HG03196 (cell line): Measurements from ENCODE around the gene AK1.

Experiments
- ATAC-seq: cut with Tn5 transposase; IDR thresholded peaks from one replicate; pipeline ENCODE4 v1.9.1; 2021; ENCODE audit not compliant: unreplicated experiment

The AK1 gene

DNA sequence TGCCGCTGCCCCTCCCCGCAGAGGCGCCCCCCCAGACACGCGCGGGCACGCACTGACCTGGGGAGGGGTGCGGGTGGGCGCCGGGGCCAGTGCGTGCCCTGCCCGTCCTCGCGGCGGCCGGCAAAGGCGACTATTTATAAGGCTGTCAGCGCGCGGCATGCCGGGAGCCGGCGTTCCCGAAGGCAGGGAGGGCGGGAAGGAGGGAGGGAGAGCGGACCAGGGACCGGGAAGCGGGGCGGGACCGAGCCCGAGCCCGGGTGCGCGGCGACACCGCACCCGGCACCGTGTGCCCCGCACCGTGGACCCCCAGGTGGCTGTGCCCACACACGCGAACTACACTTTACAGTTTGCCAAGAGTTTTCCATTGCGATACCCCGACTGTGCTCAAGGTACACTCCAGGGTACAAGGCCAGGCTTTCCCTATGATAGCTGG lies at the start of gene AK1:
Gene AK1 (minus strand): TSS at position 110 of the 433 bp plus-strand sequence. CDS start 3,058 bp downstream, outside the sequence.
- no peak for ATAC-seq

GRCh38 chr9:127926906-127927200 lies 49.4 kb upstream of the AK1 start:
- ATAC-seq, result no peak

DNA sequence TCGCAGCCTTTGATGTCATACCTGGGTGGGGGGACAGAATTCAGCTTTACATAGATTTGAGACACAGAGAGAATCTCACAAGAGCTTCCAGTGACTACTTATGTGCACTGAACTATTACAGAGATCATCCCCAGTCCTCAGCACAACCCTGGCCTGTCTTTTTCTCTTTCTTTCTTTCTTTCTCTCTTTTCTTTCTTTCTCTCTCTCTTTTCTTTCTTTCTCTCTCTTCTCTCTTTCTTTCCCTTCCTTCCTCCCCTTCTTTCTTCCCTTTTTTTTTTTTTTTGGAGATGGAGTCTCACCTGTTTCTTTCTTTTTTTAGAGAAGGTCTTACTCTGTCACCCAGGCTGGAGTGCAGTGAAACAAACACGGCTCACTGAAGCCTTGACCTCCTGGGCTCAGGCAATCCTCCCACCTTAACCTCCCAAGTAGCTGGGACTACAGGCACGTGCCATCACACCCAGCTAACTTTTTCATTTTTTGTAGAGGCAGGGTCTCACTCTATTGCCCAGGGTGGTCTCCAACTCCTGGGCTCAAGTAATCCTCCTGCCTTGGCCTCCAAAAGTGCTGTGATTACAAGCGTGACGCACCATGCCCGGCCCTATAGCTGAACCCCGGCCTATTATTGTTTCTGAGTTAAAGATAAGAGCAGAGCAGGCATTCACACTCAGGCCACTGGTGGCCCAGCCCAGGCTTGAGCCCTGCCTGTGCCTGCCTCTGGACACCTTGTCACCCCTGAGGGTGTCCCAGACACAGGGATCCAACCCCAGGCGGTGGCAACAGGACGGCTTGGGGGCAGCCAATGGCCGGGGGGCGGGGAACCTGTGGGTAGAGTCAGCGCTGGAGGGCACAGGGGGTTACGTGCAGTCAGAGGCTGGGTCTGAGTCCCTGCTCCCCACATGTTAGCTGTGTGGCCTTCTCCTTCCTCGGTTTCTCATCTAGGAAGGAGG lies 48.8 kb upstream of the AK1 start:
- ATAC-seq, result no peak

DNA sequence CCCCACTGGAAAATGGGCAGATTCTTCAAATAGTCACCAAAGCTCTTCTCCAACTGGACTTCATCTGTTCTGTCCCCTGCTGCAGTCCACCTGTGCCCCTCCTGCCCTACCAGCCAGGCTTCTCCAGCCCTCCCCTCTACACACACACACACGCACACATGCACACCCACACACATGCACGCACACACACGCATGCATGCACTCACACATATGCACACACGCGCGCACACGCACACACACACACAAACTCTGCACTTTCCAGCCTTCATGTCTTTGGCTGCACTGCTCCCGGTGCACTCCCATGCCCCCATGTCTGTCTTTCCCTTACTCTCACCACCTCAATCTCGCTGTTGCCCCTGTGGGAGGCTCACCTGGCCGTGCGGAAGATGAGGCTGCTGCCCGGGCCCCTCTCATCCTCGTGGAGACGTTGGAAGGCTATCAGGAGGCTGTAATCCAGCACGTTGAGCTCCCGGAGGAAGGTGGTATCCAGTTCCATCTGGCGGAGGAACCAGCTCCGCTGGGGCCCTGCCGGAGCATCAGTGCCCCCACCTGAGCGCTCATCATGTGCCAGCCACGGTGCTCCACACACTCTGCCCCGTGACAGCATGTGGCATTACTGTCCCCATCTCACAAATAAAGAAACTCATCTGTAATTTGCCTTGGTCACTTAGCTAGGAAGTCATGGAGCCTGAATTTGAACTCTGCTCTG lies 47.4 kb upstream of the AK1 start:
- no peak for ATAC-seq

DNA sequence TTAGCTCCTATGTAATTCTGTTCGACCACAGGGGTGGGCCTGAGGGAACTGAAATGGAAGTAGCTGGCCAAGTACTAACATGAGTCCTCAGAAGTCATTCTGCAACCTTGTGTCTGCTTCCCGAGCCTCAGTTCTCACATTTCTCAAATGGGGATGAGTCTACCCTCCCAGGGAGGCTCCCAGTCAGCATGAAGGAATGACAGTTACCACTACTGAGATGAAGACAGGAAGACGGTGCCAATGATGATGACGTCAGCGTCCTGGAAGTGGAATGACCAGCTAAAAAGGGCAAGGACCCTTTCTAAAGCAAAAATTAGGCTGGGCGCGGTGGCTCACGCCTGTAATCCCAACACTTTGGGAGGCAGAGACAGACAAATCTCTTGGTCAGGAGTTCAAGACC lies 46.3 kb upstream of the AK1 start:
- ATAC-seq, result no peak

- ATAC-seq, result no peak
Observed at GRCh38 chr9:127923046-127923445, 45.6 kb upstream of the AK1 start.

DNA sequence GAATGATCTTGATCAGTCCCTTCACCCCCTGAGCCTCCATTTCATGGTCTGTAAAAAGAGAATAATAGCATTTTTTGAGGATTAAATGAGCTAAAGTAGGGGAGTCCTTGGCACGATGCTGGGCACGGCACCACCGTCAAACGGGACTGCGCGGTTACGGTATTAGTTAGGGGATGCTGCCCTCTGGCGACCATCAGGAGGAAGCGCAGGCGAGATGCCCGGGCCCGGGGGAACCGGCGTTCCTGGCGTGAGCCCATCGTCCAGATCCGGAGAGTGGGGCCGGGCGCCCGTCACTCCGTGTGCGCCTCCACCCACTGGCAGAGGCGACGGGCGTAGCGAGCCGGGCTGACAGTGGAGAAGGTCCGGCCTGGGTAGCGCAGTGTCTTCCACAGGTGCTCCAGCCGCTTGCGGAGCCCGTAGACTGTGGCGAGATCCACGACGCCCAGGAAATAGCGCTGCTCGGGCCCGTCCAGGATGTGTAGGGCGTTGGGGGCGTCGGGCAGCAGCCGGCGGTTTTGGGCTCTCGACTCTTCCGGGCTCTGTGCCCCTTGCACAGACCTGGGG lies 44.2 kb upstream of the AK1 start:
- ATAC-seq, result no peak

GRCh38 chr9:127920794-127921193 lies 43.3 kb upstream of the AK1 start:
- no peak for ATAC-seq

DNA sequence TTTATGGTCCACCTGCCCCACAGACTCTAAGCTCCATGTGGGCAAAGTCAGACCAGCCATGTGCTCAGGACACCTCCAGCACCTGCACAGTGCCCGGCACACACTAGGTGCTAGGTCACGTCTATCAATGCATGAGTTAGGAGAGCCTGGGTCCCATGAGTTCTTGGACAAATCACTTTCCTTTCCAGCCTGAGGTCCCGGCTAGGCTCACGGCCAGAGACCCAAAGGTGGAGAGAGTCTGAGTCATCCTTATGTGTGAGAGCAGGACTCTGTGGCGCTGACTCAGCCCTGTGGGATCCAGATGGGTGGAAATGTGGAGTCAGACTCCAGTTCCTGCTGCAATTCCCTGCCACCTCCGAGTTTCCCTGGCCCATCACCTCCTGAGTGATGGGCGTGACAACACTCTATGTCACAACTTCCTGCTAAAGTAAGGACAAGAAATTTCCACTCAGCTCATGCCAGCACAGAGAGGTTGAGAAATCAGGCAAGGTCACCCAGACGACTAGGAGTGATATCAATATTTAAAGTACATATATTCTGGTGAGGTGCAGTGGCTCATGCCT lies 41.9 kb upstream of the AK1 start:
- ATAC-seq, result no peak

GRCh38 chr9:127918183-127919107 lies 41.0 kb upstream of the AK1 start:
- ATAC-seq, result no peak

DNA sequence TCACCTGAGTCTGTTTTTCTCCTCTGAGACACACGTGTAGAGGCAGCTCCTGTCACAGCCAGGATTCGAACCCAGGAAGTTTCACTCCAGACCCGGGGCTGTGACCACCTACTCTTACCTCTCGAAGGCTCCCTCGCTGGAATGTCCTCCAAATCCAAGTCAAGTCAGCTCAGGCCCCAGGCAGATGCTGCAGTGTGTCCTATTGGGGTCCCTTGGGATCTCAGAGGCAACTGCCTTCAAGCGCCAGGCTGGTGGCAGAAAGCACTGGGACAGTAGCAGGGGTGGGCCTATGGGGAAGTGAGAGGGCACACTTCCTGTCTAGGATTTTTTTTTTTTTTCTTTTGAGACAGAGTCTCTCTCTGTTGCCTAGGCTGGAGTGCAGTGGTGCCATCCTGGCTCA lies 40.1 kb upstream of the AK1 start:
- ATAC-seq, result no peak

GRCh38 chr9:127916720-127917581 lies 39.5 kb upstream of the AK1 start, which contains the start of gene ST6GALNAC4:
Gene ST6GALNAC4, minus strand, starts transcription at chr9:127917041. Its CDS starts 622 bp downstream, at chr9:127916419.
- ATAC-seq, result peak; percentile 63

DNA sequence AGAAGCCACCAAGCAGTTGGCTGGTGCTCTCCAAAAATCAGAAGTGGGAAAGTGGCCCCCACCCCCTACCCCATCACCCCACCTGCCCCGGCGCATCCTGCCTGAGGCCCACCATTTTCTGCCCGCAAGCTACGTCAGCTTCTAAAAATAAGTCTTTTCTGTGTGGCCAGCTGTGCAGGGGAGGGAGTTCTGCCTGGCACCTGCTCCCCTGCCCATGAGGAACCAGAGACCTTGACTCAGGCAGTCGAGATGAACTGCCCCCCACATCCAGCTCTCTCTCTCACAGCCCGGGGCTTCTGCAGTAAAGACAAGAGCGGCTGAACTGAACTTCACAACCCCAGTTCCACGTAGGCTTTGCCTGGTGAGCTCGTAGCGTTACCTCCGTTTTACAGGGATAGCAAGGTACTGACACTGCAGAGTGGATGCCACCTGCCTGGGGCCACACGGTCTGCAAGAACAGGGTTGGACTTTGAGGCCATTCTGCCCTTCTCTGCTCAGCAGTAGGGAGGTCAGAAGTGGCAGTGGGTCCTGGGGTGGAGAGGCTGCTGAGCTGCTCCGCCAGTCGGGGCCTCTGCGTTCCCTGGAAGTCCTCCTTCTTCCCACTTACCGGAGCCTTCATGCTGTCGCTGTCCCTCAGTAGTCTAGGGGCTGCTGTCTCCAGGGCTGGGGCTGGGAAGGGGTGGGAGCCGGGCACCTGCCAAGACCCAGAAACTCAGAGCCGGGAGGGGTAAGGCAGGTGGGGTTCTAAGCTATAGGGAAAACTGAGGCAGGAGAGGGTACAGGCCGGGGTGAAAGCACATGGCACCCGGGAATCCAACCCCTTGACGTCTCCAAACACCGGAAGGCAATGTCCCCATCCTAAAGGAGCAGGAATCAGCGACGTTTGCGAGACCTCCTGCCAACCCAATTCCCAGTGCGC lies 38.6 kb upstream of the AK1 start:
- ATAC-seq, result no peak

DNA sequence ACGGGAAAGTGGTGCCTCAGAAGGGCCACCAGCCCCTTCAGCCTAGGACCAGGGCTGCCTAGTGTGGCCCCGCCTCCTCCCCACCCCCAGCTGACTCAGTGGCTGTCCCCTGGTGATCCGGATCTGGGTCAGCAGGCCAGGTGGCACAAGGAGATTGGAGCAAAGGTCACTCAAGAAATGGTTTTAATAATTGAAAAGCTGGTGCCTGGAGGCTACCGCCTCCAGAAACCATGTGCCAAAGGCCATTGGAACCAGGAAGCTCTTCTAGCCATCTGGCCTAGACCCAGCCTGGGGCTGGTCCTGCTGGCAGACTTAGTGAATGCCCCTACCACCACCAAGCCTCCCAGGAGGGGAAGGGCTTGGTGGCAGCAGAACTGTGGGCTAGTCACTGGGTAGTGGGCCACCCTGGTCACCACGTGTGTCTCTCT lies 37.9 kb upstream of the AK1 start:
- no peak for ATAC-seq

GRCh38 chr9:127913682-127914081 lies 36.2 kb upstream of the AK1 start:
- ATAC-seq, result no peak

DNA sequence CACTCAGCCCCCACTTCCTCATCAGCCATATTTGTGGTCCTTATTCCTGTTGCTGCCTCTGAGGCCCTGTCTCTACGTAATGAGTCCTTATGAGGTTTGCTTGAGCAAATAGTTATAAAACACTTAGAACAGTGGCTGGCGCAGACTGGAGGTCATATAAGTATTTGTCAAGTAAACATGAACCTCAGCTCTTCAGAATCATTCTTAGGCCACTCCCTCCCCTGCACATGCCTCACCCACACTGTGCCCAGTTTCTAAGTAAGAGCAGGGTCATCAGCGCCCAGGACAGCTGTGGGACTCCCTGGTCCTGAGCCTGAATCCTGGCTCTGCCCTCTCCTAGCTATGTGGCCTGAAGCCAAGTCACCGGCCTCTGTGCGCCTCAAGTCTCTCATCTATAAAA lies 35.4 kb upstream of the AK1 start:
- no peak for ATAC-seq

DNA sequence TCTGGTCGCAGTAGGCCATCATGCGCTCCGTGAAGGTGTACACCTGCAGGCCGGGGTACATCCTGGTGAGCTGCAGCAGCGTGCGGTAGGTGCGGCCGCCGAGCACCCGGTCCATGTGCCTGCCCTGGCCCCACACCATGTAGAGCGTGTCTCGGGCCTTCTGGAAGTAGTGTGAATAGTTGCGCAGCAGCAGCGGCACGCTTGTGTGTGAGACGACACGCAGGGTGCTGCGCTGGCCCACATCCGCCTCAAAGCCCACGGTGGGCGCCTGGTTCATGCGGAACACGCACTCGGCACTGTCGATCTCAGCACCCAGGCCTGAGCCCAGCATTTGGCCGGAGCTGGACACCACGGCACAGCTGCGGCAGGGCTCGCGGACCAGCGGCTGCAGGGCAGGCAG lies 34.8 kb upstream of the AK1 start:
- ATAC-seq, result no peak

- no peak for ATAC-seq
Observed at GRCh38 chr9:127910613-127911205, 33.2 kb upstream of the AK1 start.
